SK-N-SH treated with all-trans-retinoic acid at 6 μM for 48 hours (cell line): ENCODE measurements around the gene AADAC.
"Not testable (repeated sequence)": the region's sequence is repeated elsewhere in the genome, so short reads cannot be mapped to it uniquely, and the experiment has no call there.

Experiments
- ATAC-seq: fragments of 200-7000 bp; cut with Tn5 transposase; 3 replicates; pipeline ENCODE4 v1.9.1; 2020; ENCODE audit warnings: mild to moderate bottlenecking, moderate library complexity
- ARNTL ChIP-seq: fragments of 450-650 bp; formaldehyde crosslinking; IDR thresholded peaks from 2 replicates; pipeline ENCODE4 v1.5.0; 2020; ENCODE audit warnings: low read depth, mild to moderate bottlenecking, moderate library complexity, borderline replicate concordance
- BACH2 ChIP-seq: fragments of 250-450 bp; sonication (Bioruptor Pico); IDR thresholded peaks from 2 replicates; pipeline ENCODE4 v1.9.0; 2021; ENCODE audit warnings: mild to moderate bottlenecking, borderline replicate concordance
- CSDC2 ChIP-seq: fragments of 250-450 bp; sonication (Bioruptor Pico); IDR thresholded peaks from 2 replicates; pipeline ENCODE4 v1.5.0; 2020; ENCODE audit warnings: mild to moderate bottlenecking, moderate library complexity
- ESRRG ChIP-seq: fragments of 250-450 bp; sonication (Bioruptor Pico); IDR thresholded peaks from 2 replicates; pipeline ENCODE4 v1.6.1; 2021; ENCODE audit warnings: mild to moderate bottlenecking
- GLIS3 ChIP-seq: fragments of 250-450 bp; sonication (Bioruptor Pico); IDR thresholded peaks from 2 replicates; pipeline ENCODE4 v1.5.0; 2020; ENCODE audit warnings: mild to moderate bottlenecking, moderate library complexity
- ISL1 ChIP-seq: fragments of 250-450 bp; sonication (Bioruptor Pico); IDR thresholded peaks from 2 replicates; pipeline ENCODE4 v2.1.2; 2022; ENCODE audit warnings: mild to moderate bottlenecking, moderate library complexity
- OSR1 ChIP-seq: fragments of 250-450 bp; sonication (Bioruptor Pico); IDR thresholded peaks from 2 replicates; pipeline ENCODE4 v1.8.0; 2022; ENCODE audit warnings: moderate library complexity, mild to moderate bottlenecking, inconsistent platforms
- PPARA ChIP-seq: fragments of 250-450 bp; sonication (Bioruptor Pico); IDR thresholded peaks from 2 replicates; pipeline ENCODE4 v1.5.0; 2020; ENCODE audit warnings: mild to moderate bottlenecking, borderline replicate concordance
- RARB ChIP-seq: fragments of 250-450 bp; sonication (Bioruptor Pico); IDR thresholded peaks from 2 replicates; pipeline ENCODE4 v1.8.0; 2021; ENCODE audit warnings: mild to moderate bottlenecking, moderate library complexity
- SNAI2 ChIP-seq: fragments of 250-450 bp; sonication (Bioruptor Pico); IDR thresholded peaks from 2 replicates; pipeline ENCODE4 v1.5.0; 2020; ENCODE audit warnings: mild to moderate bottlenecking, moderate library complexity
- TOX ChIP-seq: fragments of 250-450 bp; sonication (Bioruptor Pico); IDR thresholded peaks from 2 replicates; pipeline ENCODE4 v1.8.0; 2021; ENCODE audit warnings: mild to moderate bottlenecking, moderate library complexity, borderline replicate concordance
- ZC3H10 ChIP-seq: fragments of 250-450 bp; sonication (Bioruptor Pico); IDR thresholded peaks from 2 replicates; pipeline ENCODE4 v1.5.1; 2021; ENCODE audit warnings: mild to moderate bottlenecking, moderate library complexity
- ZFP3 ChIP-seq: fragments of 250-450 bp; sonication (Bioruptor Pico); IDR thresholded peaks from 2 replicates; pipeline ENCODE4 v1.5.0; 2020; ENCODE audit warnings: mild to moderate bottlenecking, moderate library complexity
- ZFP30 ChIP-seq: fragments of 450-650 bp; formaldehyde crosslinking; IDR thresholded peaks from 2 replicates; pipeline ENCODE4 v1.5.0; 2022; ENCODE audit warnings: mild to moderate bottlenecking, moderate library complexity
- ZNF565 ChIP-seq: fragments of 450-650 bp; formaldehyde crosslinking; conservative IDR thresholded peaks from 2 replicates; pipeline ENCODE4 v1.5.0; 2020; ENCODE audit warnings: low read depth, mild to moderate bottlenecking, moderate library complexity
- ZNF70 ChIP-seq: fragments of 450-650 bp; formaldehyde crosslinking; IDR thresholded peaks from 2 replicates; pipeline ENCODE4 v1.5.0; 2020; ENCODE audit warnings: mild to moderate bottlenecking, moderate library complexity
- ZNF8 ChIP-seq: fragments of 450-650 bp; formaldehyde crosslinking; IDR thresholded peaks from 2 replicates; pipeline ENCODE4 v1.5.0; 2020; ENCODE audit warnings: mild to moderate bottlenecking, moderate library complexity
- TF ChIP-seq, protein P1 (sequence below): fragments of 250-450 bp; sonication (Bioruptor Pico); IDR thresholded peaks from 2 replicates; pipeline ENCODE4 v1.5.1; 2021; ENCODE audit warnings: mild to moderate bottlenecking, moderate library complexity
- TF ChIP-seq, protein P2 (sequence below): fragments of 250-450 bp; sonication (Bioruptor Pico); IDR thresholded peaks from 2 replicates; pipeline ENCODE4 v1.8.0; 2021; ENCODE audit warnings: low read depth, mild to moderate bottlenecking, moderate library complexity, borderline replicate concordance
- TF ChIP-seq, protein P3 (sequence below): fragments of 250-450 bp; sonication (Bioruptor Pico); IDR thresholded peaks from 2 replicates; pipeline ENCODE4 v1.8.0; 2020; ENCODE audit warnings: mild to moderate bottlenecking, moderate library complexity, borderline replicate concordance
- TF ChIP-seq, protein P4 (sequence below): fragments of 250-450 bp; sonication (Bioruptor Pico); IDR thresholded peaks from 2 replicates; pipeline ENCODE4 v1.5.1; 2020; ENCODE audit warnings: low read depth, mild to moderate bottlenecking, moderate library complexity

The AADAC gene

DNA sequence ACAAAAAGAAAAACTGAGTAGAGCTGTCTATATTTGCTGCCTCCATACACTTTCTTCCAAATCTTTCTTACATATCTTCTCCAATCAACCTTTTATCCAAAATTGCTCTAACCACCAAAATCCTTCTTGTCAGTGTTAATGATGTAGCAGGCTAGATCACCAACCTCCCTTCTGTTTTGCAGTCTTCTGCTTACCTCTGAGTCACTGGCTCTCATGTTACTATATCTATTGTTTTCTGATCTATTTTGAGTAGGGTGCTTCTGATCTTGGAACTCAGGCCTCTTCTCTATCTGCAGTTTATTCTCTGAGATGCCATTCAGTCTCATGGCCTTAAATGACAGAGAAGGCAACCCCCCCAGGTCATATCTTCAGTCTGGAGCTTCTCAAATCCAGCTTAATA is 26.3 kb upstream of the AADAC start:
- peak; percentile 89 for ATAC-seq
- no peak for TF ChIP-seq ZC3H10
- no peak for TF ChIP-seq GLIS3 (CRISPR knock-in tag)
- TF ChIP-seq, protein P1, sequence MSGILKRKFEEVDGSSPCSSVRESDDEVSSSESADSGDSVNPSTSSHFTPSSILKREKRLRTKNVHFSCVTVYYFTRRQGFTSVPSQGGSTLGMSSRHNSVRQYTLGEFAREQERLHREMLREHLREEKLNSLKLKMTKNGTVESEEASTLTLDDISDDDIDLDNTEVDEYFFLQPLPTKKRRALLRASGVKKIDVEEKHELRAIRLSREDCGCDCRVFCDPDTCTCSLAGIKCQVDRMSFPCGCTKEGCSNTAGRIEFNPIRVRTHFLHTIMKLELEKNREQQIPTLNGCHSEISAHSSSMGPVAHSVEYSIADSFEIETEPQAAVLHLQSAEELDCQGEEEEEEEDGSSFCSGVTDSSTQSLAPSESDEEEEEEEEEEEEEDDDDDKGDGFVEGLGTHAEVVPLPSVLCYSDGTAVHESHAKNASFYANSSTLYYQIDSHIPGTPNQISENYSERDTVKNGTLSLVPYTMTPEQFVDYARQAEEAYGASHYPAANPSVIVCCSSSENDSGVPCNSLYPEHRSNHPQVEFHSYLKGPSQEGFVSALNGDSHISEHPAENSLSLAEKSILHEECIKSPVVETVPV (CRISPR knock-in tag), result no peak
- no peak for TF ChIP-seq ZNF70

DNA sequence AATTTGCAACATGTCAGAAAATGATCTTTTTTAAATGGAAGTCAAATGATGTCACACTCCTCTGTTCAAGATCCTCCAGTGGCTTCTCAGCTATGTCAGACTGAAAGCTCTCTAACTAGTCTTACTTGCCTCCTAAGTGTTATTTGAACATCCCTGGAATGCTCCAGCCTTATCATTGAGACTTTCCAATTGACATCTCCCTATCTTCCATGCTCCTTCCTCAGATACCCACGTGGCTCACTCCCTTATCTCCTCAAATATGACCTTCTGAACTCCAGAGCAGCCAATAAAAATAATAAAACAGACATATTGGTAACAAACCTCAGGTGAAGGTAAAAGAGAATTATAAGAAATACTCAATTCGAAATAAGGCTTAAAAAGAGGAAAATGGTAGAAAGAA is 25.5 kb upstream of the AADAC start:
- peak; percentile 51; the same call in 2 of the 3 replicates for ATAC-seq
- TF ChIP-seq, protein P2, sequence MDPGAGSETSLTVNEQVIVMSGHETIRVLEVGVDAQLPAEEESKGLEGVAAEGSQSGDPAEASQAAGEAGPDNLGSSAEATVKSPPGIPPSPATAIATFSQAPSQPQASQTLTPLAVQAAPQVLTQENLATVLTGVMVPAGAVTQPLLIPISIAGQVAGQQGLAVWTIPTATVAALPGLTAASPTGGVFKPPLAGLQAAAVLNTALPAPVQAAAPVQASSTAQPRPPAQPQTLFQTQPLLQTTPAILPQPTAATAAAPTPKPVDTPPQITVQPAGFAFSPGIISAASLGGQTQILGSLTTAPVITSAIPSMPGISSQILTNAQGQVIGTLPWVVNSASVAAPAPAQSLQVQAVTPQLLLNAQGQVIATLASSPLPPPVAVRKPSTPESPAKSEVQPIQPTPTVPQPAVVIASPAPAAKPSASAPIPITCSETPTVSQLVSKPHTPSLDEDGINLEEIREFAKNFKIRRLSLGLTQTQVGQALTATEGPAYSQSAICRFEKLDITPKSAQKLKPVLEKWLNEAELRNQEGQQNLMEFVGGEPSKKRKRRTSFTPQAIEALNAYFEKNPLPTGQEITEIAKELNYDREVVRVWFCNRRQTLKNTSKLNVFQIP, result no peak
- TF ChIP-seq RARB (CRISPR knock-in tag) (no peak), ZFP3 (no peak), SNAI2 (CRISPR knock-in tag) (no peak), BACH2 (no peak), ZNF565 (CRISPR knock-in tag) (no peak), ZFP30 (CRISPR knock-in tag) (no peak), CSDC2 (no peak), ARNTL (CRISPR knock-in tag) (no peak), TOX (no peak), ZNF8 (CRISPR knock-in tag) (no peak), ISL1 (CRISPR knock-in tag) (no peak)

DNA sequence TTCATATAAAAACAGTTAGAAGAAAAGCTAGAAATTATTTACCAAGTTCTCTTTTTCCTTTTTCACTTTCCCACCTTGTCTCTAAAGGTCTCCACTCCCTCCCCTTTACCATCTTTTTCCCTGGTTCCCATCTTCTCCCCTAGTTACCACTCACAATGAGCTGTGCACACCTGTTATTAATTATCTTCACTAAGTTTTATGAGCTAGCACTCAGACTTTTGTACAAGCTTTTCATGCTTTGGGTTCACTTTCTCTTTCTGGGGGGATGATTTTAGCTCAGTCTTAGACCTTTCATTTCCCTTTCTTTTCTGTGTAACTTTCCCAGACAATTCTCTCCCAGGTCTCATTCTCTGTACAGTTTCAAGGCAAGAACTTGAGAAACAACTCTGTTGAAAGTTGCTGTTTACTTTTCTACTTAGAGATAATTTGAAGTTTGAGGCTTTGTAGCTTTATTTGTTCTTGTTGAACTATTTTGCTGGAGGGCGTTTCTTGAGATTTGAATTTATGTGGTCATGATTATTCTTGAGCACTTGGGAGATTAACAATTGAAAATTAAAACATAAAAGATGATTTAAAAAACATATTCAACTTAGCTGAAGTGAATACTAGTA is 24.0 kb upstream of the AADAC start:
- TF ChIP-seq PPARA (CRISPR knock-in tag), result no peak
- TF ChIP-seq ARNTL (CRISPR knock-in tag), result no peak
- no peak for TF ChIP-seq ZNF70
- no peak for TF ChIP-seq ZNF8 (CRISPR knock-in tag)
- TF ChIP-seq, protein P3, sequence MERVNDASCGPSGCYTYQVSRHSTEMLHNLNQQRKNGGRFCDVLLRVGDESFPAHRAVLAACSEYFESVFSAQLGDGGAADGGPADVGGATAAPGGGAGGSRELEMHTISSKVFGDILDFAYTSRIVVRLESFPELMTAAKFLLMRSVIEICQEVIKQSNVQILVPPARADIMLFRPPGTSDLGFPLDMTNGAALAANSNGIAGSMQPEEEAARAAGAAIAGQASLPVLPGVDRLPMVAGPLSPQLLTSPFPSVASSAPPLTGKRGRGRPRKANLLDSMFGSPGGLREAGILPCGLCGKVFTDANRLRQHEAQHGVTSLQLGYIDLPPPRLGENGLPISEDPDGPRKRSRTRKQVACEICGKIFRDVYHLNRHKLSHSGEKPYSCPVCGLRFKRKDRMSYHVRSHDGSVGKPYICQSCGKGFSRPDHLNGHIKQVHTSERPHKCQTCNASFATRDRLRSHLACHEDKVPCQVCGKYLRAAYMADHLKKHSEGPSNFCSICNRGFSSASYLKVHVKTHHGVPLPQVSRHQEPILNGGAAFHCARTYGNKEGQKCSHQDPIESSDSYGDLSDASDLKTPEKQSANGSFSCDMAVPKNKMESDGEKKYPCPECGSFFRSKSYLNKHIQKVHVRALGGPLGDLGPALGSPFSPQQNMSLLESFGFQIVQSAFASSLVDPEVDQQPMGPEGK, result no peak
- no peak for TF ChIP-seq BACH2
- no peak for TF ChIP-seq ISL1 (CRISPR knock-in tag)
- TF ChIP-seq GLIS3 (CRISPR knock-in tag), result no peak
- peak; percentile 16; the same call in 2 of the 3 replicates for ATAC-seq

DNA sequence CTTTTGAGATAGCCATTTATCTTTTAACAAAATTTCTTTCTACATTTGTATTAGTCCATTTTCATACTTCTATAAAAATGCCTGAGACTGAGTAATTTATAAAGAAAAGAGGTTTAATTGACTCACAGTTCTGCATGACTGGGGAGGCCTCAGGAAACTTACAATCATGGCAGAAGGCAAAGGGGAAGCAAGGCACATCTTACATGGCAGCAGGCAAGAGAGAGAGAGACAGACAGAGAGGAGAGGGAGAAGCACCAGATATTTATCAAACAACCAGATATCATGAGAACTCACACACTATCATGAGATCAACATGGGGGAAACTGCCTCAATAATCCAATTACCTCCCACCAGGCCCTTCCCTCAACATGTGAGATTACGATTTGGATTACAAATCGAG is 23.2 kb upstream of the AADAC start:
- ATAC-seq, result not testable (repeated sequence)

DNA sequence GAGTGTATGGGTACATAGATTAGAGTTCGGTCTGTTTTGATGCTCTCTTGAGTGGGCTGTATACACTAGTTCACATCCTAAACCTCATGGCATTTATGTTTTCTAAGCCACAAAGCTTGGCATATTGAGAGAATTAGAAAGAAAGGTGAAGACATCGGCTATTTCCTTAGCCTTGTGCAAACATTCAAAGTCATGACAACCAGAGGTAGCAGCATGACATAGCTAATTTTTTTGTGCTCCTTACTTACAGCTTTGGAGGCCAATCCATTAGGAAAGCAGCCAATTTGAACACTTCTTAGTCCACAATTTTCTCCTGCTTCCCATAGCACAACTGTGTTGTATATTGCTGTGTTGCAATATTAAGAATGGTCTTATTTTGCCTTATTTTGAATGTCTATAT is 21.5 kb upstream of the AADAC start:
- TF ChIP-seq OSR1 (CRISPR knock-in tag) (no peak), ZNF565 (CRISPR knock-in tag) (no peak), ZFP3 (no peak), CSDC2 (no peak), PPARA (CRISPR knock-in tag) (no peak), ARNTL (CRISPR knock-in tag) (no peak), ZNF70 (no peak), ISL1 (CRISPR knock-in tag) (no peak), ZC3H10 (no peak), BACH2 (no peak), ZNF8 (CRISPR knock-in tag) (no peak), ESRRG (no peak)
- TF ChIP-seq, protein P4, sequence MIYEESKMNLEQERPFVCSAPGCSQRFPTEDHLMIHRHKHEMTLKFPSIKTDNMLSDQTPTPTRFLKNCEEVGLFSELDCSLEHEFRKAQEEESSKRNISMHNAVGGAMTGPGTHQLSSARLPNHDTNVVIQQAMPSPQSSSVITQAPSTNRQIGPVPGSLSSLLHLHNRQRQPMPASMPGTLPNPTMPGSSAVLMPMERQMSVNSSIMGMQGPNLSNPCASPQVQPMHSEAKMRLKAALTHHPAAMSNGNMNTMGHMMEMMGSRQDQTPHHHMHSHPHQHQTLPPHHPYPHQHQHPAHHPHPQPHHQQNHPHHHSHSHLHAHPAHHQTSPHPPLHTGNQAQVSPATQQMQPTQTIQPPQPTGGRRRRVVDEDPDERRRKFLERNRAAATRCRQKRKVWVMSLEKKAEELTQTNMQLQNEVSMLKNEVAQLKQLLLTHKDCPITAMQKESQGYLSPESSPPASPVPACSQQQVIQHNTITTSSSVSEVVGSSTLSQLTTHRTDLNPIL, result no peak
- TF ChIP-seq, protein P1 (CRISPR knock-in tag), result no peak
- TF ChIP-seq, protein P3, result no peak
- ATAC-seq, result no peak
